Measurements from ENCODE around the gene EIF3L.
A peak's percentile ranks its signal among the peaks of the same experiment; 100 is the strongest.

EIF3L gene

GRCh38 chr22:37811867-37812266 lies 37.4 kb upstream of the EIF3L start:
- Histone ChIP-seq H3K27me3 (ENCODE audit: insufficient read depth, insufficient read length) (peaks cover 7% of the 10 kb centered on the region), H3K9me3 (ENCODE audit: insufficient read depth, low read length) (no peaks in the 10 kb centered on the region), H3K4me1 (ENCODE audit: insufficient read depth, insufficient read length) (no peaks in the 10 kb centered on the region), H3K36me3 (ENCODE audit: insufficient read depth, insufficient read length, low read length) (peaks cover 19% of the 10 kb centered on the region), H3K4me3 (ENCODE audit: insufficient read length, low read depth) (no peak overlapping the region), H3K9ac (ENCODE audit: insufficient read length, low read depth) (no peak overlapping the region)
- TF ChIP-seq ZNF274 (IDR thresholded peaks at IDR 0.05; ENCODE audit: low read depth, low read length) = no peak
- TF ChIP-seq YY1 (IDR thresholded peaks at IDR 0.05; ENCODE audit: insufficient read depth, insufficient read length) = no peak
- TF ChIP-seq SUZ12 (IDR thresholded peaks at IDR 0.05; ENCODE audit: extremely low read depth, insufficient read depth, insufficient read length) = no peak
- DNase-seq (ENCODE audit: low read depth, low spot score) = no peak

GRCh38 chr22:37812869-37813678 lies 36.1 kb upstream of the EIF3L start:
- TF ChIP-seq SUZ12 (IDR thresholded peaks at IDR 0.05; ENCODE audit: extremely low read depth, insufficient read depth, insufficient read length) (no peak), ZNF274 (IDR thresholded peaks at IDR 0.05; ENCODE audit: low read depth, low read length) (no peak), YY1 (IDR thresholded peaks at IDR 0.05; ENCODE audit: insufficient read depth, insufficient read length) (no peak)
- Histone ChIP-seq H3K4me3 (ENCODE audit: insufficient read length, low read depth) (no peak overlapping the region), H3K36me3 (ENCODE audit: insufficient read depth, insufficient read length, low read length) (peaks cover 19% of the 10 kb centered on the region), H3K9me3 (ENCODE audit: insufficient read depth, low read length) (no peaks in the 10 kb centered on the region), H3K9ac (ENCODE audit: insufficient read length, low read depth) (no peak overlapping the region), H3K27me3 (ENCODE audit: insufficient read depth, insufficient read length) (peaks cover 4% of the 10 kb centered on the region), H3K4me1 (ENCODE audit: insufficient read depth, insufficient read length) (no peaks in the 10 kb centered on the region)
- DNase-seq (ENCODE audit: low read depth, low spot score) = no peak

GRCh38 chr22:37815593-37815992 lies 33.6 kb upstream of the EIF3L start:
- no peak for DNase-seq (ENCODE audit: low read depth, low spot score)
- Histone ChIP-seq H3K4me3 (ENCODE audit: insufficient read length, low read depth) (no peak overlapping the region), H3K36me3 (ENCODE audit: insufficient read depth, insufficient read length, low read length) (peaks cover 19% of the 10 kb centered on the region), H3K4me1 (ENCODE audit: insufficient read depth, insufficient read length) (peaks cover 4% of the 10 kb centered on the region), H3K9ac (ENCODE audit: insufficient read length, low read depth) (no peak overlapping the region), H3K9me3 (ENCODE audit: insufficient read depth, low read length) (no peaks in the 10 kb centered on the region), H3K27me3 (ENCODE audit: insufficient read depth, insufficient read length) (peaks cover 17% of the 10 kb centered on the region)
- TF ChIP-seq ZNF274 (IDR thresholded peaks at IDR 0.05; ENCODE audit: low read depth, low read length) (no peak), YY1 (IDR thresholded peaks at IDR 0.05; ENCODE audit: insufficient read depth, insufficient read length) (no peak), SUZ12 (IDR thresholded peaks at IDR 0.05; ENCODE audit: extremely low read depth, insufficient read depth, insufficient read length) (no peak)

- Histone ChIP-seq H3K9me3 (ENCODE audit: insufficient read depth, low read length) (no peaks in the 10 kb centered on the region), H3K9ac (ENCODE audit: insufficient read length, low read depth) (no peak overlapping the region), H3K4me1 (ENCODE audit: insufficient read depth, insufficient read length) (peaks cover 4% of the 10 kb centered on the region), H3K36me3 (ENCODE audit: insufficient read depth, insufficient read length, low read length) (peaks cover 19% of the 10 kb centered on the region), H3K4me3 (ENCODE audit: insufficient read length, low read depth) (no peak overlapping the region), H3K27me3 (ENCODE audit: insufficient read depth, insufficient read length) (peaks cover 17% of the 10 kb centered on the region)
- TF ChIP-seq ZNF274 (IDR thresholded peaks at IDR 0.05; ENCODE audit: low read depth, low read length) (no peak), YY1 (IDR thresholded peaks at IDR 0.05; ENCODE audit: insufficient read depth, insufficient read length) (no peak), SUZ12 (IDR thresholded peaks at IDR 0.05; ENCODE audit: extremely low read depth, insufficient read depth, insufficient read length) (no peak)
- no peak for DNase-seq (ENCODE audit: low read depth, low spot score)
Measured at GRCh38 chr22:37816543-37817180, 32.6 kb upstream of the EIF3L start.

GRCh38 chr22:37817705-37818408 lies 31.4 kb upstream of the EIF3L start:
- peaks cover 19% of the 10 kb centered on the region for H3K36me3 ChIP-seq (ENCODE audit: insufficient read depth, insufficient read length, low read length)
- H3K9me3 ChIP-seq (ENCODE audit: insufficient read depth, low read length) = no peaks in the 10 kb centered on the region
- peak; percentile 59 for DNase-seq (ENCODE audit: low read depth, low spot score)
- no peak for TF ChIP-seq SUZ12 (IDR thresholded peaks at IDR 0.05; ENCODE audit: extremely low read depth, insufficient read depth, insufficient read length)
- TF ChIP-seq YY1 (IDR thresholded peaks at IDR 0.05; ENCODE audit: insufficient read depth, insufficient read length) = no peak
- TF ChIP-seq ZNF274 (IDR thresholded peaks at IDR 0.05; ENCODE audit: low read depth, low read length) = no peak
- peaks cover 17% of the 10 kb centered on the region for H3K27me3 ChIP-seq (ENCODE audit: insufficient read depth, insufficient read length)
- peak overlapping the region; percentile 75 for H3K9ac ChIP-seq (ENCODE audit: insufficient read length, low read depth)
- peaks cover 10% of the 10 kb centered on the region for H3K4me1 ChIP-seq (ENCODE audit: insufficient read depth, insufficient read length)
- peak overlapping the region; percentile 37 for H3K4me3 ChIP-seq (ENCODE audit: insufficient read length, low read depth)

GRCh38 chr22:37818409-37819104 lies 30.7 kb upstream of the EIF3L start:
- H3K4me1 ChIP-seq (ENCODE audit: insufficient read depth, insufficient read length) = peaks cover 11% of the 10 kb centered on the region
- DNase-seq (ENCODE audit: low read depth, low spot score) = no peak
- H3K4me3 ChIP-seq (ENCODE audit: insufficient read length, low read depth) = peak overlapping the region; percentile 37
- H3K36me3 ChIP-seq (ENCODE audit: insufficient read depth, insufficient read length, low read length) = peaks cover 19% of the 10 kb centered on the region
- H3K27me3 ChIP-seq (ENCODE audit: insufficient read depth, insufficient read length) = peaks cover 24% of the 10 kb centered on the region
- H3K9me3 ChIP-seq (ENCODE audit: insufficient read depth, low read length) = no peaks in the 10 kb centered on the region
- peak overlapping the region; percentile 75 for H3K9ac ChIP-seq (ENCODE audit: insufficient read length, low read depth)
- no peak for TF ChIP-seq YY1 (IDR thresholded peaks at IDR 0.05; ENCODE audit: insufficient read depth, insufficient read length)
- TF ChIP-seq ZNF274 (IDR thresholded peaks at IDR 0.05; ENCODE audit: low read depth, low read length) = no peak
- no peak for TF ChIP-seq SUZ12 (IDR thresholded peaks at IDR 0.05; ENCODE audit: extremely low read depth, insufficient read depth, insufficient read length)

Measured in NT2/D1 (cell line).